OCI-LY1 (cell line): ENCODE results near the gene PEAK1.

Source experiments
- CTCF ChIP-seq: fragments of 200-600 bp; sonication (generic), shearing (Covaris generic); IDR thresholded peaks from 2 replicates; pipeline ENCODE4 v1.5.1; 2017; ENCODE audit warnings: mild to moderate bottlenecking, antibody characterized with exemption, low read length, moderate library complexity, mixed read lengths
- EZH2 ChIP-seq: fragments of 200-600 bp; sonication (generic), shearing (Covaris generic); IDR thresholded peaks from 2 replicates; pipeline ENCODE4 v1.8.0; 2017; ENCODE audit warnings: borderline replicate concordance, mixed run types, mild to moderate bottlenecking, antibody characterized with exemption, low read length, moderate library complexity, mixed read lengths

GRCh38 chr15:77255385-77255784, 164.5 kb downstream of the PEAK1 start:
- TF ChIP-seq CTCF = no peak
- no peak for TF ChIP-seq EZH2
